ENCODE results near the gene SELENOH. TPM values are rescaled to one million over a fixed set of nuclear protein-coding genes. Genes with fewer than 3 reads are reported as not detected.
"Not testable (repeated sequence)": the region's sequence is repeated elsewhere in the genome, so short reads cannot be mapped to it uniquely, and the experiment has no call there.

SELENOH gene
- total and polyA plus RNA-seq, 11 donors = 56.8 to 134 (median 85.7) TPM

DNA sequence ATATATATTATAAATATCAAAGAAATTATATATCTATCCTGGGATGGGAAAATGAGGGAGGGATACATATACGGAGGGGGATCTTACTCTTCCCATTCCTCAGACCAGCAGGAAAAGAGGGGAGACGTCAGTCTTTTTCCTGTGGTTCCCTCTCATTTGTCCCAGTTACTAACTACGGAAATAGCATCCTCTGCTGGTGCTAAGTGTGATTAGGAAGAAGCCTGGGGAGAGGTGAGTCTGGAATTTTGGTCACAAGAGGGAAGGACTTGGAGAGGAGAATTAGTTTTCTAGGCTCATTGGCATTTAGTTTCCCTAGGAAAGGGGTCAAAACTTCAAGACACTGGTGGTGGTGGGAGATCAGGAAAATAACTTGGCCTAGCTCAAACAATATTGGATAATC is 40.9 kb upstream of the SELENOH start:
- H3K36me3 ChIP-seq = peaks cover 7 to 99% (median 89%) of the 10 kb centered on the region in 9 donors
- no peaks in the 10 kb centered on the region for H3K4me1 ChIP-seq
- TF ChIP-seq POLR2A (IDR thresholded peaks at IDR 0.05) = no peak
- TF ChIP-seq, protein P1, sequence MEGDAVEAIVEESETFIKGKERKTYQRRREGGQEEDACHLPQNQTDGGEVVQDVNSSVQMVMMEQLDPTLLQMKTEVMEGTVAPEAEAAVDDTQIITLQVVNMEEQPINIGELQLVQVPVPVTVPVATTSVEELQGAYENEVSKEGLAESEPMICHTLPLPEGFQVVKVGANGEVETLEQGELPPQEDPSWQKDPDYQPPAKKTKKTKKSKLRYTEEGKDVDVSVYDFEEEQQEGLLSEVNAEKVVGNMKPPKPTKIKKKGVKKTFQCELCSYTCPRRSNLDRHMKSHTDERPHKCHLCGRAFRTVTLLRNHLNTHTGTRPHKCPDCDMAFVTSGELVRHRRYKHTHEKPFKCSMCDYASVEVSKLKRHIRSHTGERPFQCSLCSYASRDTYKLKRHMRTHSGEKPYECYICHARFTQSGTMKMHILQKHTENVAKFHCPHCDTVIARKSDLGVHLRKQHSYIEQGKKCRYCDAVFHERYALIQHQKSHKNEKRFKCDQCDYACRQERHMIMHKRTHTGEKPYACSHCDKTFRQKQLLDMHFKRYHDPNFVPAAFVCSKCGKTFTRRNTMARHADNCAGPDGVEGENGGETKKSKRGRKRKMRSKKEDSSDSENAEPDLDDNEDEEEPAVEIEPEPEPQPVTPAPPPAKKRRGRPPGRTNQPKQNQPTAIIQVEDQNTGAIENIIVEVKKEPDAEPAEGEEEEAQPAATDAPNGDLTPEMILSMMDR (IDR thresholded peaks at IDR 0.05) = no peak
- no peaks in the 10 kb centered on the region for H3K9me3 ChIP-seq
- no peak for DNase-seq
- ATAC-seq = no peak
- H3K27me3 ChIP-seq = no peaks in the 10 kb centered on the region
- 54 to 60% (median 59%) methylated on average over 3 of the region's 3 CpGs for WGBS, 4 donors
- intact Hi-C loops (cut with DNase I) = no loop called here
- H3K4me3 ChIP-seq = no peak overlapping the region
- H3K27ac ChIP-seq = no peak overlapping the region

DNA sequence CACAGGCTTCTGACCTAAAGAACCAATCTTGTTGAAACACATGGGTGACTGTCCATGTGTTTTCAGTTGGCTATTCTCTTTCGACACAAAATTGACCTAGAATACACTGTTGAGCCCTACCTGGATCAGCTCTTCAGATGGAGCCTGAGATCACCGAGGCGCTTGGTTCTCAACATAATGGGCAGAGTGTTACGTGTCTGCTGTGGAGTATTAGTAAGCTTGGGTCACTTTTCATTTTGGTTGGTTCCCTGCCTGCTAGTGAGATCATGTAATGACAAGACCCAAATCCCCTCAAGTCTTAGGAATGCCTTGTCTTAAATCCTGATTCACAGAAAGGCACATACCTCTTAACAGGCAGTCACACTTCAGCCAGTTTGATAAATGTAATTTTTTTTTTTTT is 38.0 kb upstream of the SELENOH start:
- DNase-seq = no peak
- peaks cover 0 to 80% (median 59%) of the 10 kb centered on the region in 9 donors for H3K36me3 ChIP-seq
- 90 to 94% (median 92%) methylated on average over 4 of the region's 4 CpGs for WGBS, 4 donors

DNA sequence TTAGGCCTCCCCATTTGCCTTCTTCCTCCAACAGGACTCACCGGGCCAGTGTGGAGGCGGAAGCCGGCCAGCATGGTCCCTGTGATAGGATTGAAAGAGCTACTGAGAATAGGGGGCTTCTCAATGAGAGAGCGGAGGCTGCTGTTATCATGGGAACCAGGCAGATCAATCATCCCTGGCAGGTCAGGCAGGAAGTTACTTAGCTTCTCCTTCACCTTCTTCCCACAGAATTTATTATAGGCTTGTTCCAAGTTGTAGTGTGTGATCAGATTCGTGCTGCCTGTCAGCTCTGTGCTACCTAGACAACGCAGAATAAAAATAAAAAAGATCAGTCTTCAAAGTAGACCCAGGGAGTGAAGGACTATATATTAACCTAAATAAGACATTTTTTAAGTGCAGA is 36.4 kb upstream of the SELENOH start:
- H3K9me3 ChIP-seq = no peaks in the 10 kb centered on the region
- WGBS, 4 donors = 85 to 90% (median 87%) methylated on average over 6 of the region's 6 CpGs
- intact Hi-C loops (cut with DNase I) = no loop called here
- H3K4me1 ChIP-seq = peaks cover 0 to 9% (median 0%) of the 10 kb centered on the region in 12 donors
- no peak for DNase-seq
- H3K27me3 ChIP-seq = no peaks in the 10 kb centered on the region
- no peak for ATAC-seq
- no peak overlapping the region for H3K4me3 ChIP-seq
- no peak overlapping the region for H3K27ac ChIP-seq
- no peak for TF ChIP-seq POLR2A (IDR thresholded peaks at IDR 0.05)
- TF ChIP-seq, protein P1 (IDR thresholded peaks at IDR 0.05) = no peak
- H3K36me3 ChIP-seq = peaks cover 0 to 71% (median 51%) of the 10 kb centered on the region in 9 donors

More for the DNA sequence above, 38.0 kb upstream of the SELENOH start:
- no peak for TF ChIP-seq POLR2A (IDR thresholded peaks at IDR 0.05)
- TF ChIP-seq, protein P1 (IDR thresholded peaks at IDR 0.05) = no peak
- H3K9me3 ChIP-seq = no peaks in the 10 kb centered on the region
- H3K27me3 ChIP-seq = no peaks in the 10 kb centered on the region
- ATAC-seq = no peak
- intact Hi-C loops (cut with DNase I) = no loop called here
- H3K4me3 ChIP-seq = no peak overlapping the region
- H3K4me1 ChIP-seq = peaks cover 0 to 2% (median 0%) of the 10 kb centered on the region in 12 donors
- no peak overlapping the region for H3K27ac ChIP-seq

DNA sequence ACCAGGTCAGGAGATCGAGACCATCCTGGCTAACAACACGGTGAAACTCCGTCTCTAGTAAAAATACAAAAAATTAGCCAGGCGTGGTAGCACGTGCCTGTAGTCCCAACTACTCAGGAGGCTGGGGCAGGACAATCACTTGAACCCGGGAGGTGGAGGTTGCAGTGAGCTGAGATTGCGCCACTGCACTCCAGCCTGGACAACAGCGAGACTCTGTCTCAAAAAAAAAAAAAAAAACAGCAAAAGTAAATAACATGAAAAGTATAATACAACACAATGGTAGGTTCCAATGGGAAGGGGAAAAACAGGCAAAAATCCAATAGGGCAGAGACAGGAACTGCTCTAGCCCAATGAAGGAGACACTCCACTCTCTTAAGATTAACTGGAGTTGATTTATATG is 35.9 kb upstream of the SELENOH start:
- H3K4me3 ChIP-seq; intact Hi-C loops (cut with DNase I); H3K9me3 ChIP-seq; H3K27ac ChIP-seq; H3K27me3 ChIP-seq; ATAC-seq; DNase-seq: not testable (repeated sequence)
- 88 to 93% (median 92%) methylated on average over 8 of the region's 8 CpGs for WGBS, 4 donors
- Histone ChIP-seq H3K4me1 (peaks cover 0 to 12% (median under 1%) of the 10 kb centered on the region in 12 donors), H3K36me3 (peaks cover 0 to 66% (median 46%) of the 10 kb centered on the region in 9 donors)
